ENCODE results near the gene UNC119B. TPM values are rescaled to one million over a fixed set of nuclear protein-coding genes. Genes with fewer than 3 reads are reported as not detected.

The UNC119B gene
- polyA plus RNA-seq, 10 donors, result 12.8 to 23.6 (median 14.9) TPM

GRCh38 chr12:120739031-120739762 is 28.9 kb downstream of the UNC119B start:
- no peak for DNase-seq

- no peak for DNase-seq
These were observed 29.8 kb downstream of the UNC119B start for GRCh38 chr12:120739821-120740613.

GRCh38 chr12:120740871-120741270 is 30.6 kb downstream of the UNC119B start:
- no peak for DNase-seq

- DNase-seq, result peak; percentile 70 to 92 (median 84)
These were observed 31.5 kb downstream of the UNC119B start for GRCh38 chr12:120741476-120742421.

GRCh38 chr12:120744922-120745493 is 34.8 kb downstream of the UNC119B start:
- no peak for DNase-seq

GRCh38 chr12:120748242-120748641 is 38.0 kb downstream of the UNC119B start:
- DNase-seq, result no peak

GRCh38 chr12:120749256-120749655 is 39.0 kb downstream of the UNC119B start:
- DNase-seq, result no peak

- DNase-seq, result no peak
These were observed 40.5 kb downstream of the UNC119B start for GRCh38 chr12:120750806-120751205.

- DNase-seq, result no peak
These were observed 41.1 kb downstream of the UNC119B start for GRCh38 chr12:120751389-120751788.

GRCh38 chr12:120754792-120755191 is 44.5 kb downstream of the UNC119B start:
- no peak for DNase-seq

- DNase-seq, result no peak
These were observed 45.0 kb downstream of the UNC119B start for GRCh38 chr12:120755269-120755668.

GRCh38 chr12:120757226-120757742 is 47.0 kb downstream of the UNC119B start:
- no peak for DNase-seq

GRCh38 chr12:120757949-120758348 is 47.7 kb downstream of the UNC119B start:
- DNase-seq, result no peak

- no peak for DNase-seq
These were observed 48.7 kb downstream of the UNC119B start for GRCh38 chr12:120758798-120759590.

- no peak for DNase-seq
These were observed 49.5 kb downstream of the UNC119B start for GRCh38 chr12:120759591-120760348.

- no peak for DNase-seq
These were observed 50.3 kb downstream of the UNC119B start for GRCh38 chr12:120760349-120761254.

- peak; percentile 88 to 94 (median 93) for DNase-seq
These were observed 51.3 kb downstream of the UNC119B start for GRCh38 chr12:120761519-120761934.

GRCh38 chr12:120762086-120762485 is 51.8 kb downstream of the UNC119B start:
- DNase-seq, result peak in 2 of 3 donors; percentile 41 to 70

GRCh38 chr12:120763250-120763649 is 53.0 kb downstream of the UNC119B start:
- no peak for DNase-seq
